Activated T-cell treated with anti-CD3 and anti-CD28 coated beads for 24 hours (primary cell): ENCODE data around the gene SULT1E1.
A peak's percentile ranks its signal among the peaks of the same experiment; 100 is the strongest.
"Not testable (repeated sequence)": the region's sequence is repeated elsewhere in the genome, so short reads cannot be mapped to it uniquely, and the experiment has no call there.

Experiments used
- DNase-seq: peaks from one replicate; pipeline ENCODE4 v3.0.0-alpha.2; 2020; ENCODE audit warnings: low read depth

The SULT1E1 gene

GRCh38 chr4:69843301-69843700 is 16.6 kb downstream of the SULT1E1 start:
- no peak for DNase-seq

- DNase-seq, result no peak
Measured at GRCh38 chr4:69838977-69839376, 21.0 kb downstream of the SULT1E1 start.

GRCh38 chr4:69836287-69836686 is 23.7 kb downstream of the SULT1E1 start:
- no peak for DNase-seq

GRCh38 chr4:69835766-69836165 is 24.2 kb downstream of the SULT1E1 start:
- DNase-seq, result no peak

GRCh38 chr4:69833251-69833650 is 26.7 kb downstream of the SULT1E1 start:
- no peak for DNase-seq

GRCh38 chr4:69832326-69833030 is 27.5 kb downstream of the SULT1E1 start:
- no peak for DNase-seq

- DNase-seq, result no peak
Measured at GRCh38 chr4:69831646-69832325, 28.2 kb downstream of the SULT1E1 start.

- no peak for DNase-seq
Measured at GRCh38 chr4:69831270-69831627, 28.7 kb downstream of the SULT1E1 start.

- no peak for DNase-seq
Measured at GRCh38 chr4:69830560-69831269, 29.2 kb downstream of the SULT1E1 start.

GRCh38 chr4:69830192-69830559 is 29.8 kb downstream of the SULT1E1 start:
- DNase-seq, result no peak

GRCh38 chr4:69829678-69830077 is 30.3 kb downstream of the SULT1E1 start:
- DNase-seq, result no peak

GRCh38 chr4:69828828-69829227 is 31.1 kb downstream of the SULT1E1 start:
- no peak for DNase-seq

- not testable (repeated sequence) for DNase-seq
Measured at GRCh38 chr4:69825056-69825455, 34.9 kb downstream of the SULT1E1 start.

- DNase-seq, result peak; percentile 12
Measured at GRCh38 chr4:69823481-69824186, 36.3 kb downstream of the SULT1E1 start.

GRCh38 chr4:69823048-69823447 is 36.9 kb downstream of the SULT1E1 start:
- no peak for DNase-seq

- no peak for DNase-seq
Measured at GRCh38 chr4:69822198-69822597, 37.7 kb downstream of the SULT1E1 start.

GRCh38 chr4:69818060-69818639 is 41.8 kb downstream of the SULT1E1 start:
- DNase-seq, result no peak

- DNase-seq, result no peak
Measured at GRCh38 chr4:69816236-69816635, 43.7 kb downstream of the SULT1E1 start.

- DNase-seq, result no peak
Measured at GRCh38 chr4:69813628-69814027, 46.3 kb downstream of the SULT1E1 start.

GRCh38 chr4:69811166-69811565 is 48.8 kb downstream of the SULT1E1 start:
- no peak for DNase-seq

GRCh38 chr4:69800599-69800998 is 59.3 kb downstream of the SULT1E1 start:
- DNase-seq, result no peak

GRCh38 chr4:69799337-69799736 is 60.6 kb downstream of the SULT1E1 start:
- no peak for DNase-seq
